Brain microvascular endothelial cell (primary cell): ENCODE results near the gene MITF.

ENCODE experiments used
- DNase-seq: peaks from one replicate; pipeline ENCODE4 v3.0.0-alpha.2; 2020
- H3K27ac ChIP-seq: fragments of 250-450 bp; sonication (Bioruptor Pico); 2 replicates; pipeline ENCODE4 v1.5.1; 2020; ENCODE audit warnings: mild to moderate bottlenecking, moderate library complexity
- H3K27me3 ChIP-seq: fragments of 250-450 bp; sonication (Bioruptor Pico); replicated peaks from 2 replicates; pipeline ENCODE4 v1.5.1; 2020; ENCODE audit warnings: mild to moderate bottlenecking
- H3K36me3 ChIP-seq: fragments of 250-450 bp; sonication (Bioruptor Pico); replicated peaks from 2 replicates; pipeline ENCODE4 v1.5.1; 2020; ENCODE audit warnings: mild to moderate bottlenecking
- H3K4me3 ChIP-seq: 2 replicates; pipeline ENCODE4 v1.5.1; 2011; ENCODE audit warnings: low read depth, mild to moderate bottlenecking, control low read depth, low read length, moderate library complexity
- CTCF ChIP-seq: IDR thresholded peaks from 2 replicates; pipeline ENCODE4 v1.5.1; 2011; ENCODE audit warnings: low read depth, mild to moderate bottlenecking, moderate library complexity, low read length, control low read depth, inconsistent platforms; ENCODE audit errors: missing control alignments
- in situ Hi-C: cut with HindIII; loops from 2 replicates; pipeline ENCODE4 v1.10.0; 2017; ENCODE audit warnings: low sequenced_read_pairs, low pct_ligation_motif_present

The MITF gene

GRCh38 chr3:69740103-69741021 lies 1.1 kb downstream of the MITF start:
- no peaks in the 10 kb centered on the region for H3K27me3 ChIP-seq
- peak overlapping the region; percentile 85 for H3K4me3 ChIP-seq
- no peak for DNase-seq
- no peaks in the 10 kb centered on the region for H3K36me3 ChIP-seq
- TF ChIP-seq CTCF = no peak
- H3K27ac ChIP-seq = no peak overlapping the region
- in situ Hi-C loops = no loop called here

GRCh38 chr3:69741032-69741767 lies 1.9 kb downstream of the MITF start:
- DNase-seq = no peak
- no peaks in the 10 kb centered on the region for H3K36me3 ChIP-seq
- H3K27me3 ChIP-seq = no peaks in the 10 kb centered on the region
- TF ChIP-seq CTCF = no peak
- H3K4me3 ChIP-seq = no peak overlapping the region
- in situ Hi-C loops = no loop called here
- no peak overlapping the region for H3K27ac ChIP-seq

GRCh38 chr3:69742391-69742790 lies 3.1 kb downstream of the MITF start:
- Histone ChIP-seq H3K4me3 (no peak overlapping the region), H3K27ac (no peak overlapping the region), H3K27me3 (no peaks in the 10 kb centered on the region), H3K36me3 (no peaks in the 10 kb centered on the region)
- DNase-seq = no peak
- TF ChIP-seq CTCF = no peak
- in situ Hi-C loops = no loop called here

GRCh38 chr3:69743975-69744906 lies 5.0 kb downstream of the MITF start:
- TF ChIP-seq CTCF = no peak
- H3K4me3 ChIP-seq = no peak overlapping the region
- no peaks in the 10 kb centered on the region for H3K27me3 ChIP-seq
- no peak overlapping the region for H3K27ac ChIP-seq
- no peak for DNase-seq
- H3K36me3 ChIP-seq = no peaks in the 10 kb centered on the region
- in situ Hi-C loops = no loop called here

GRCh38 chr3:69745505-69745904 lies 6.2 kb downstream of the MITF start:
- Histone ChIP-seq H3K36me3 (no peaks in the 10 kb centered on the region), H3K4me3 (no peak overlapping the region), H3K27ac (no peak overlapping the region), H3K27me3 (no peaks in the 10 kb centered on the region)
- no peak for TF ChIP-seq CTCF
- no peak for DNase-seq
- in situ Hi-C loops = no loop called here
